Measurements from ENCODE around the gene CYP4A22.
A peak's percentile ranks its signal among the peaks of the same experiment; 100 is the strongest.
"Not testable (repeated sequence)": the region's sequence is repeated elsewhere in the genome, so short reads cannot be mapped to it uniquely, and the experiment has no call there.

The CYP4A22 gene

DNA sequence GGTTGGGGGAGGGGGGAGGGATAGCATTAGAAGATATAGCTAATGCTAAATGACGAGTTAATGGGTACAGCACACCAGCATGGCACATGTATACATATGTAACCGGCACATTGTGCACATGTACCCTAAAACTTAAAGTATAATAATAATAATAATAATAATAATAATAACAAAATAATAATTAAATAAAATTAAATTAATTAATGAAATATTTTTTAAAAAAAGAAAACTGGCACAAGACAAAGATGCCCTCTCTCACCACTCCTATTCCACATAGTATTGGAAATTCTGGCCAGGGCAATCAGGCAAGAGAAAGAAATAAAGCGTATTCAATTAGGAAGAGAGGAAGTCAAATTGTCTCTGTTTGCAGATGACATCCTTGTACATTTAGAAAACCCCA lies 20.7 kb downstream of the CYP4A22 start:
- DNase-seq, result not testable (repeated sequence)

DNA sequence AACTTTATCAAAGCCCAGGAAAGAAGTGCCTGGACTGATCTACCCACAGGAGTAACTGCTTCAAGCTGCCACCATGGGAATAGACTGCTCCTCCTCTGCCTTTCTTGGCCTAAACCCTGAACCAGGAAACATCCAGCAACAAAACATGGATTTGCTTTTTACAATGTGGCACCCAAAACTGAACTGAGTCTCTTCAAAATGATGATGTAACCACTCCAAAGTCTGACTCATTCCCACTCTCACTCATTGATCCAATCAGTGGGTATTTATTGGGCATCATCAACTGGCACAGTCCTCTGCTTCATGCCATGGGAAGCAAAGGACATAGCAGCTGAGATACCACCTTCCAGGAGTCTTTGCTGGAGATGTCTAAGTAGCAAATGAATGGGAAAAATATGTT lies 23.5 kb downstream of the CYP4A22 start:
- no peak for DNase-seq

GRCh38 chr1:47161298-47162040 lies 24.2 kb downstream of the CYP4A22 start:
- no peak for DNase-seq

DNA sequence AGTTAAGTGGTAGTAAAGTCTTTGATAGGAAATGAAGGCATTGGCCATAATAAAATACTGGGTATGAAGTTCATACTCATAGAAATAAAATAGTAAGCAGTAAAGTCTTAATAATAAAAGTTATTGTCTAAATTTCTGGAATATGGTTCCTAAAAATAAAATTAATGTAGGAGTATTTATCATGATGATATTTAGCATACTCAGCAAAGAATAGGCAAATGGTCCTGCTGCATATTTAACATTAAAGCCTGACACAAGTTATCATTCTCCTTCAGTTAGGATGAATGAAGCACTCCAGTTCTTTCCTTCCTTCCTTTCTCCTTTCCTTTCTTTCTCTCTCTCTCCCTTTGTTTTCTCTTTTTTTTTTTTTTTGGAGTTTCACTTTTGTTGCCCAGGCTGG lies 27.3 kb downstream of the CYP4A22 start:
- DNase-seq, result no peak

- DNase-seq, result no peak
Measured at GRCh38 chr1:47172782-47173181, 35.5 kb downstream of the CYP4A22 start.

DNA sequence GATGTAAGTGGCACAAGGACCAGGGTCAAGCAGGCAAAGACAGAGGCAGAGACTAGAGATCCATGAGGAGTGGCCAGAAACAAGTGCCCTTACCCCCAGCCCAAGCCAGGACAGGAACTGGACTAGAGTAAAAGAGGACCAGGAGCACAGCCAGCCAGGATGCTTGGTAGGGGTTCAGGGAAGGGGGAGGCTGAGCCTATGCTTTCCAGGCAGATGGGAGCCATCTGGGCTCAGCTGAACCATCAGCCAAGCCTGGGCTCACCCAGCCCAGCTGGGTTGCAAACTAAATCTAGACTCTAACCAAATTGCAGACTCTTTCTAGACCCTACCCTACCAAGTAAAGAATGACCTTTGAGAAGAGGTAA lies 37.4 kb downstream of the CYP4A22 start:
- no peak for DNase-seq

GRCh38 chr1:47175227-47175934 lies 38.1 kb downstream of the CYP4A22 start:
- peak; percentile 27 for DNase-seq

- DNase-seq, result no peak
Measured at GRCh38 chr1:47178020-47178419, 40.8 kb downstream of the CYP4A22 start.

GRCh38 chr1:47178654-47179016 lies 41.4 kb downstream of the CYP4A22 start:
- DNase-seq, result no peak

DNA sequence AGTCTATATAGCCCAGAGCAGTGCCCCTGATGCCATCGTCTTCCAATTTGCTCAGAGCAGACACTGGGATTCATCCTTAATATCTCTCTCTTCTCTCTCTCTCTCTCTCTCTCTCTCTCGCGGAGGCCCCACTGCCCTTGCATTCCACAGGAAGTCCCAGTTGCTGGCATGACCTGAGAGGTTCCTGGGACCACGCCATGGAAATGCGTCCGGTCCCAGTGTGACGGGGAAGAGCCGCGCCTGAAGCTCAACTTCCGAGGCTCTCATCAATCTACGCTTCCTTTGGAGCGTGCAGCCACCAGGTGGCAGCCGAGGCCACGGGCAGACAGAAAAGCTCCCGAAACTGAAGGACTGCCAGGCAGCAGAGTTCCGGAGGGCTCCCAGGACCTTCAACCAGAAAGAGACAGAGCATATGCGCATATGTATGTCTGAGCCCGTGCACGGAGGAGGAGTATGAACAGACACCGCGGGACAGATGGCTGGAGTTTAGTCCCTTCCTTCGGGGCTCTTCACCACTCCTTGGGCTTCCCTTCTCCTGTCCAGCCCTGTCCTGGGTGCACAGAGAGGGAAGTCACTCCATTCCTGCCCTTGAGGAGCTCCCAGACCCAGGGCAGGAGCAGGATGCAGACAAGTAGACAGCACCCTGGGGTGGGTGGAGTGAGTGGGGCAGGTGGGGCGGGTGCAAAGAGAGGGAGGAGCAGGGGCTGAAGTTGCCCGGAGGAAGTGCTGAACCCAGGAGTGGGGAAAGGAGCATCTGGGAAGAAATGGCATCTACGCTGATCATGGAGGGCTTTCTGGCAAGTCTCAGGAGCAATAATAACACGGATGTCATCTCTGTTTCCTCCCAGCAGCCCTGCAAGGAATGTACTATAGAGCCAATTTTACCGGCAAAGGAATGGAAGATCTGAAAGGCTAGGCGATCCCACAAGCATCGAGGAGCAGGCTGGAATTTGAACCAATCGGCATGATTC lies 42.1 kb downstream of the CYP4A22 start:
- DNase-seq, result peak; percentile 53

DNA sequence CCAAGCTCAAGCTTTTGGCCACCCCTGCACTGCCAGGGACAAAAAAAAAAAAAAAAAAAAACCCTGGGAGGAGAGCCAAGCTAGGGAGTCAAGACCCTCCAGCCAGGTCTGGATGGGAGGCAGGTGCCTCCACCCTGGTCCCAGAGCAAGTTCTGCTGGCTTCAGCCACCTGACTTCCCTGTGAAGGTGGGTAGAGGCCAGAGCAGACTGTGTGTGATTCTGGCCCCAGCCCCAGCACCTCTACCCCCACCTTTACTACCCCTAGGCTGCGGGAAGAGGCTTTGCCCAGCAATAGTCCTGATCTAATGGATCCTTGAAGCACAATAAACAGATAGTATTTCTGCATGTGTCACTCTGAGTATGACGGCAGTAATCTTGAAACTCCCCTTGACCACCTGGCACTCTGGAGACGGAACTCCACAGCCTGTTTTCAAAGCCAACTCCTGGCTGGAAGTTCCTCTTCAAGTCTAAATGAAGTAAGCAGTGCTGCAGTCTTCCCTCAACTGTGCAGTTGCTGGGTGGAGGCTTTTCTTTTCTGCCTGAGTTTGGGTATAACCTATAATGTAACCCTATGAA lies 42.8 kb downstream of the CYP4A22 start:
- DNase-seq, result no peak

- no peak for DNase-seq
Measured at GRCh38 chr1:47180603-47181094, 43.4 kb downstream of the CYP4A22 start.

GRCh38 chr1:47181095-47181954 lies 44.1 kb downstream of the CYP4A22 start:
- no peak for DNase-seq

- DNase-seq, result no peak
Measured at GRCh38 chr1:47181955-47182675, 44.9 kb downstream of the CYP4A22 start.

GRCh38 chr1:47182676-47183235 lies 45.5 kb downstream of the CYP4A22 start:
- DNase-seq, result no peak

GRCh38 chr1:47183308-47184089 lies 46.3 kb downstream of the CYP4A22 start:
- no peak for DNase-seq

DNA sequence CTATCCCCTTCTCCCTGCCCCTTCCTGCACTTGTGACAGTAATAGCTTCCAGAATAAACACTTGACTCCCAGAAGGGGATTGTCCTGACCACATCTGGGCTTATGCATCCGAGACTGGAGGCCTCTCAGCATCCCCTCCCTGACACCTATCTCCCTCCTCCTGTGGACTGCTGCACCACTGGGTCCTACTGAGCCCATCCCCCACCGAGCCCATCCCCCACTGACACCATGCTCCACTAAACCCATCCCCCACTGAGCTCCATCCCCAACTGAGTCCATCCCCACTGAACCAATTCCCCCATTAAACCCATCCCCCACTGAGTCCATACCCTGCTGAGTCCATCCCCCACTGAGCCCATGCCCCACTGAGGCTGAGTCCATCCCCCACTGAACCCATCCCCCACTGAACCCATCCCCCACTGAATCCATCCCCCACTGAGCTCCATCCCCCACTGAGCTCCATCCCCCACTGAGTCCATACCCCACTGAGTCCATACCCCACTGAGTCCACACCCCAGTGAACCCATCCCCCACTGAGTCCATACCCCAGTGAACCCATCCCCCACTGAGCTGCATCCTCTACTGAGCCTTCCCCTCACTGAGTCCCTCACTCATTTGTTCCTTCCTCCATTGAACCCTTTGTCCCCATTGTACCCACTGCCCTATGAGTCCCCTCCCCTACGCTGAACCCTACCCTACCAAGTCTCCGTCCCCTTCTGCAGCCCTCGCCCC lies 47.0 kb downstream of the CYP4A22 start:
- DNase-seq, result no peak

DNA sequence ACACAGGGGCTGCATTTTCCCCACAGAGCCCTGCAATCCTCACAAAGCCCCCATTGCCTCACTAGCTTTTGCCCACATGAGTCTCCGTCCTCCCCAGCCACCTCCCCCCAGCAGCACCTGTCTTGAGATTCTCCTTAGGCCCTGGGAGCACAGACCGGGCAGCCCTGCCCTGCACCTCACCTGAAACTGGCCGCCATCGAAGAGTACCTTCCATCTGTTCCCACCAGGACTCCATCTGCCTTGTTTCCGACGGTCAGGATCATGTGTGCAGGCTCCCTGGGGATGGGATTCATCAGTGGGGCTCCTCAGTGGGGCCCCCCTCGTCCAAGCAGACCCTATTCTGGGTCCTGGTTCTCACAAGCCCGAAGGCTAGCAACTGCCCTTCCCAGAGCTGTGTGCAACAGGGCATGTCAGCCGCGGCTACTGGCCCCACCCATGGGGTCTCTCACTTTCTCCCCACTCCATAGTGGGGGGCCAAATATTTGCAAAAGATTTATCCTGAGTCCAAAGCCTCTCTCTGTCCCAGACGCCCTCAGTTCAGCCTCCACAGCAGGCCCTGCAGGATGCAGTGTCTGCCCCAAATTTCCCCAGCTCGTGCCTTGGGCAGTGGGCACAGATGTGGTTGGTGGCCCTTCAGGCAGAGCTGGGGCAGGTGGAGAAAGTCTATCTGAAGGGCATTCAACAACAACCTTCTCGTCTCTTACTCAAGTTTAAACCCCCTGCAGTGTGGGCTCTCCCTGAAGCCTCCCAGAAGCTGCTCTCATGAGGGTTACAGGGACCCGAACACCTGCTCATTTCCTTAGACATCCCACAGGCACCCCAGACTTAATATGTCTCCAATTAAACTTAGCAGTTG lies 47.8 kb downstream of the CYP4A22 start:
- no peak for DNase-seq

Measured in activated T-cell treated with anti-CD3 and anti-CD28 coated beads for 4 hours (primary cell).